Measurements from ENCODE around the gene NOC4L.
"Not testable (repeated sequence)": the region's sequence is repeated elsewhere in the genome, so short reads cannot be mapped to it uniquely, and the experiment has no call there.

Gene NOC4L

DNA sequence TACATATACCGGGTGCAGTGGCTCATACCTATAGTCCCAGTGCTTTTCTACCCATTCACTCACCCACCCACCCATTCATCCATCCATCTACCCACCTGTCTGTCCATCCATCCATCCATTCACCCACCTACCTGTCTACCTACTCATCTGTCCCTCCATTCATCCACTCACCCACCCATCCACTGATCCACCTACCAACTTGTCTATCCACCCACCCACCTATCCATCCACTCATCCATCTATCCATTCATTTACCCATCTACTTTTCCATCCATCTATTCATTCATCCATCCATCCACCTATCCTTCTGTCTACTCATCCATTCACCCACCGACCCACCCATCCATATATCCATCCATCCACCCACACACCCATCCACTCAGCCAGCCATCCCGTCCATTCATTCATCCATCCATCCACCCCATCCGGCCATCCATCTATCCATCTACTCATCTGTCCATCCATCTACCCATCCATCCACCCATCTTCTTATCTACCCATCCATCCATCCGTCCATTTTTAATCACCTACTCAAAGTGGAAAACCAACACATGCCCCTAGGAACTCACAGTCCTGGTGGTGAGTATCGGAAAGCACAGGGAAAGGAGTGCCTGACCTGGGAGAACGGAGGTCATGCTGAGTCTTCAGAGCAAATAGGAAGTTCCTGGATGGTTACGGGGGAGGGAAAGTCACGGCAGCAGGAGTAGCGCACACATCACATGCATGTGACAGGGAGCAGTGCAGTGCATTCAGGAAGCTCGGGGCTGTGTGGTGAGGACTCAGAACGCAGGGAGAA, 20.1 kb upstream of the NOC4L start:
- no peak for DNase-seq (ENCODE audit: low read depth, low spot score)

DNA sequence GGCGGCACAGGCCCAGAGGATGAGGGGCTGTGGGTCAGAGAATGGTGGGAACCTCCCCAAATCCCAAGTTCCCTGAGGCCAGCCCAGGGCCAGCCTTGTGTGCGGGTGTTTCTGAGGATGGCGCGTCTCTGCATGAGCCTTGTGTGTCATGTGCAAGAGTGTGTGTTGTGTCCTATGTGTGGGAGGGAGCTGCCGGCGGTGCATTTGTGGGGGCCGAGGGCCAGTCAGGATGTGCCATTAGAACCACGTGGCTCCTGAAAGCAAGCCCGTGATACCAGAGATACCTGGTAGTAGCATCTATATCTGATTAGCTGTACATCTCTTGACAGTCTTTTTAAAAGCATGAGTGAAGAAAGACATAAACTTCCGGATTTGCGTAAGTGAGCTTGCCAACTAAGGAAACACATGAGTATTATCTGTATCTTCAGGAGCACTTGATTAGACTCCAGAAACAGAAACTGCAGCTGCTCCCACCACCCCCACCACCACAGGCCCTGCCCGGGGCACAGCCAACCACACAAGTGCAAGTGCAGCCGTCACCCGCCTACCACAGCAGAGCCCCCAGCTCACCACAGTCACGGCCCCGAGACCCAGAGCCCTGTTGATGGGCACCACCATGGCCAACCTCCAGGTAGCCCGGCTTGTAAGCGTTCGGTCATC, 19.4 kb upstream of the NOC4L start:
- DNase-seq (ENCODE audit: low read depth, low spot score), result no peak

DNA sequence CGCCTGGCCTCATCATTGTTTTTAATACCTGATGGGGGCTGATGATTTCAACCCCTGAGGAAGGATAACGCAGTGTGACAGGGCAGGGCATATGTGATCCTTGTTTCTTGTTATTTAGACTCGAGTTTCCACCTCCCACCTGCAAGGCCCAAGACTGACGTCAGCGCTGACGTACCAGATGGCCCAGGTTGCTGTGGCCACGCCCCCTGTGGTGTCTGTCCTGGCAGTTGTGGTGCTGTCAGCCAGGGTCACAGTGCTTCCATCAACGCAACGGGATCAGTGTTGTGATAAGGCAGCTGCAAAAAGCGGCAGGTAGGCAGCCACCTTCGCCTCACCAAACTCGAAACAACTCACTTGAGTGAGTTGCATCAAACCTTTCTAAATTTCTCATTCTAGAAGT, 18.5 kb upstream of the NOC4L start:
- DNase-seq (ENCODE audit: low read depth, low spot score), result no peak

DNA sequence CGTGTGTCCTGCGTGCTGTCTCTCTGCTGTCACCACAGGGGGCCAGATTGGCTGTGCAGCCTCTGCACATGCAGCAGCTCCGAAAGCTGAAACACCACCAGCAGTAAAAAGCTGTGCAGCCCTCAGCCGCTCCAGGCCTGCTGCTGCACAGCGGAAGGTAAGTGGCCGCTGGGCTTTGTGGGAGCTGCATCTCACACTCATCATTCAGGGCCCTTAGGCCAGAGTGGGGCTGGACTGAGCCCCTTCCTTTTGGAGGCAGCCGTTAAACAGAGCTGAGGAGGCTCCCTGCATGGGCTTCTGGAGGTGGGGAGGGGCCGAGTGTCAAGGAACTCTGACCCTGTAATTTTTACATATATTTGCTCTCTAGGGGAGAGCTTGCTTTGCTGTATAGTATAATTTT, 17.2 kb upstream of the NOC4L start:
- DNase-seq (ENCODE audit: low read depth, low spot score), result no peak

DNA sequence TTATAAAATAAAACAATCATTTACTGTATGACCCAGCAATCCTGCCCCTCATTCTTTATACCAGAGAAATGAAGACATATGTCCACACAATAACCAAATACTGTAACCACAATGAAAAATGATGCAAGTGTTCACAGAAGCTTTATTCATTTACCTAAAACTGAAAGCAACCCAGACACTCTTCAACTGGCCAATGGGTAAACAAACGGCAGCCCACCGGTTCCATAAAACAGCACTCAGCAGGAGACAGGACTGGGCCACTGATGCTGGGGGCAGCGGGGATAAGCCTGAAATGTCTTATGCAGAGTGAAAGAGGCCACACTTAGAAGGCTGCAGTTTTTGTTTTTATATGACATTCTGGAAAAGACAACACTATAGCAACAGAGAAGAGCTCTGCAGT, 15.2 kb upstream of the NOC4L start:
- DNase-seq (ENCODE audit: low read depth, low spot score), result no peak

DNA sequence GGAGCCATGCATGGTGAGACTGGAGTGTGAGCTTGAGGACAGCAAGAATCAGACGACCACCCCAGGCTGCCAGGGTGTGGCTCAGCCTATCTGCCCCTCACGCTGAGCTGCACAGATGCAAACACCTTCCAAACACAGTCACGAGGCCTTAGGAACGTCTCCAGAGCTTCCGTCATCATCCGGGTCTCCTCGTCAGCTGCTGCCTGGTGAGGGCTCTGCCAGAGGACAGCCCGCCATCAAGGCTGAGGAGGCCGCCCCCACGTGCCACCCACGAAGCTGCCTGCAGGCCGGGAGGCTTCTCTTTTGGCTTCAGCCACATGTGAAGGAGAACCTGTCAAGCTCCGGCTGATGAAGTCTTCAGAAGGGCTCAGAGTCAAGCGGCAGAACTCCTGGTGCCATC, 13.6 kb upstream of the NOC4L start:
- DNase-seq (ENCODE audit: low read depth, low spot score), result no peak

DNA sequence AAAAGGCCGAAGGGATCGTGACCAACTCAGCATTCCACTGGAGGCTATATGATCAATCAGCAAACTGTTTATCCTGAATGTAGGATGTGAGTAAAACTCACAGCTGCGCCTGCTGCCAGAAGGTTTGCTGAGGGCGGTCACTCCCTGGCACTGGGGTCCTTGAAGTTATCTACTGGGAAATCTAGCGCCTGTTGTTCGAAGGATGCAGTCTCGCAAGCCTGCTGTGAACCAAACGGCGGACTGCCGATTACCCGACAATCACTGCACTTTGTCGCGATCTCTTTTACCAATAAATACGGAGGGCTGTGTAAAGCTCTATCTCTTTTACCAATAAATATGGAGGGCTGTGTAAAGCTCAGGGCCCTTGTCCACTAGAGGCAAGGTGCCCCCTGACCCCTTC, 13.0 kb upstream of the NOC4L start:
- DNase-seq (ENCODE audit: low read depth, low spot score), result no peak

DNA sequence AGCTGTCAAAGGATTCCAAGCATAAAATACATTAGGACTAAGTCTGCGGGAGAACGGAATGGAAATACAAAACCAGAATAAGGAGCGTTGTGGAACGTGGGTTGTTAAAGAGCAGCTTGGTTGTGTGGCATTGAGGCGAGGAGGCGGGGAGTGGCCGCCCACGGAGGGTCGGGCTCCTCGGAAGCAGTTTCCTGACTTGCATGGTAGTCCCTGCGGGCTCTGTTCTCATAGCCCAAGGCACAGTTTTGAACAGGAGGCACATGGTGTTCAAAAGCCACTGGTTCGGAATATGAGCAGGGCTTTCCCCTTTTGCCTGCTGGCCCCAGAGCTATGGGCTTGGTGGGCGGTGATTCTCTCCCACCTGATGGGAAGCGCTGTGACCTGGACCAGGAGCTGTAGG, 12.3 kb upstream of the NOC4L start:
- no peak for DNase-seq (ENCODE audit: low read depth, low spot score)

DNA sequence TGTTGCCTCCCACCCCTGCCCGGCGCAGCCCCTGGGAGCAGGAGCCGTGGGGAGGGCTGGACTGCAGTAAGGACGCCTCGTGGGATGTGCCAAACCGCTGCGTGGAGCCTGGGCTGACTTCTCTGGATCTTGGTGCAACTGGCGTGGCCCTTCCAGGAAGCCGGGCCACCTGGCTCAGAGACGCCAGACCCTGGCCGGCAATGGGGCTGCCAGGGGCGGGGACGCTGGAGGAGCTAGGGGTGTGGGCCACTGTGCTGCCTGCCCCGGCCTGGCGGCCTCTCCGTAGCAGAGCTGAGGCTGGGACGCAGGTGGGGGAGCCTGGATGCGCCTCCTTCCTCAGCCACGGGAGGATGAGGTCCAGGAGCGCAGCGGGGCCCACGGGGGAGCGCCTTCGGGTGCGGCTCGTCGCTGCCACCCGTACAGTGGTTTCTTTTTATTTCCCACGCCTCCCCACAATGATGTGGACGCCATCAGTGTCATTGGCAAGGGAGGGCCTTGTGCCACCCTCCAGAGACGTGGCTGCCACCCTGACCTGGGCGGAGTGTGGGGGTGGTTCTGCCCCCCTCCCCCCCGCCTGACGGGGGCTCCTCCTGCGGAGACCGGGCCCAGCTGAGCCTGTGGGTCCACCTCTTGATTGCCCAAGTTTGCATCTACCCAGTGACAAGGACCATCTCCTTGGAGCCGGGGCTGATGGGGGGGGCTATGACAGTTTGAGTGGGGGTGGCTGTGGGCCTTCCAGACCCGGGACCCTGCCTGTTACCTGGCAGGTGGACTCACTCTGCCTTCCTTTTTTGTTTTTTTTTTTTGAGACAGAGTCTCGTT, 11.4 kb upstream of the NOC4L start:
- no peak for DNase-seq (ENCODE audit: low read depth, low spot score)

DNA sequence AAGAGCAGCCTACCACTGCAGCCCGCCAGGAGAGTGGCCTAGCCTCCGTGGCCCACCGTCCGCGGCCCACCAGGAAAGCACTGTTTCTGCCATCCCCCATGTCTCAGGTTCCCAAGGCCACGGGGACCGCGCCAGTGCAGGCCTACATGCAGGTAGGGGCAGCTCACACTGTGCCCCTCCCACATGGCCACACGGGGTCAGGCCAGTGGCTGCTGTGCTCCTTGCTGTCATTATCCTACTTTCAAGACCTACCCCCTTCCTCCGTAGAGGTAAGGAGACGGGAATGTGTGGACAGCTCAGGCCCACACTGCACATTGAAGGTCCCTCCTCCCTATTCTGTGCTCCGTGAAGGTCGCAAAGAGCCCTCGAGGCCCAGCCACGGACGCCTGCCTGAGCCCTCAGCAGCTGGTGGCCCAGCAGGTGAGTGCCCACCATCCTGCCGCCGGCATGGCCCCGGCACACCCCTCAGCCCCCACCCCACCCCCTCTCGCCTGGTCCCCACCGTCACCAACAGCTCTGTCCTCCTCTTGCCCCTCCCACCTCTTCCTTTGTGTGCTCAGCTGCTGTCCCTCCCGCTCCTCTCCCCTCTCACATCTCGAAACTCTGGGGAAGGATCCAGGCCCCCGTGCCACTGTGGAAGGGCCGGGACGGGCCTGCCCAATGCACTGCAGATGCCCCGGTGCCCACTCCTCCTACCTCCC, 10.2 kb upstream of the NOC4L start:
- no peak for DNase-seq (ENCODE audit: low read depth, low spot score)

DNA sequence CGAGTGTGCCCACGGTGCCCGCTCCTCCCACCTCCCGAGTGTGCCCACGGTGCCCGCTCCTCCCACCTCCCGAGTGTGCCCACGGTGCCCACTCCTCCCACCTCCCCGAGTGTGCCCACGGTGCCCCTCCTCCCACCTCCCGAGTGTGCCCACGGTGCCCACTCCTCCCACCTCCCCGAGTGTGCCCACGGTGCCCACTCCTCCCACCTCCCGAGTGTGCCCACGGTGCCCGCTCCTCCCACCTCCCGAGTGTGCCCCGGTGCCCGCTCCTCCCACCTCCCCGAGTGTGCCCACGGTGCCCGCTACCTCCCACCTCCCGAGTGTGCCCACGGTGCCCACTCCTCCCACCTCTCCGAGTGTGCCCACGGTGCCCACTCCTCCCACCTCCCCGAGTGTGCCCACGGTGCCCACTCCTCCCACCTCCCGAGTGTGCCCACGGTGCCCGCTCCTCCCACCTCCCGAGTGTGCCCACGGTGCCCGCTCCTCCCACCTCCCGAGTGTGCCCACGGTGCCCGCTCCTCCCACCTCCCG, 9.5 kb upstream of the NOC4L start:
- DNase-seq (ENCODE audit: low read depth, low spot score), result not testable (repeated sequence)

DNA sequence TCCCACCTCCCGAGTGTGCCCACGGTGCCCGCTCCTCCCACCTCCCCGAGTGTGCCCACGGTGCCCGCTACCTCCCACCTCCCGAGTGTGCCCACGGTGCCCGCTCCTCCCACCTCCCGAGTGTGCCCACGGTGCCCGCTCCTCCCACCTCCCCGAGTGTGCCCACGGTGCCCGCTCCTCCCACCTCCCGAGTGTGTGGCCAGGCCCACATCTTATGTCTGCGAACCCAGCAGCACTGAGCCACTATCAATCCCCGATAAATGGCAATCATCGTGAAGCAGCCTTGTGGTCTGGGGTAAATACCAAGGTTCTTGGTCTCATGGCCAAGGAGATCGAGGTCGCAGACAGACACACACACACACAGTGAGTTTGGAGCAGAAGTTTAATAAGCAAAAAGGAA, 8.0 kb upstream of the NOC4L start:
- DNase-seq (ENCODE audit: low read depth, low spot score), result not testable (repeated sequence)

DNA sequence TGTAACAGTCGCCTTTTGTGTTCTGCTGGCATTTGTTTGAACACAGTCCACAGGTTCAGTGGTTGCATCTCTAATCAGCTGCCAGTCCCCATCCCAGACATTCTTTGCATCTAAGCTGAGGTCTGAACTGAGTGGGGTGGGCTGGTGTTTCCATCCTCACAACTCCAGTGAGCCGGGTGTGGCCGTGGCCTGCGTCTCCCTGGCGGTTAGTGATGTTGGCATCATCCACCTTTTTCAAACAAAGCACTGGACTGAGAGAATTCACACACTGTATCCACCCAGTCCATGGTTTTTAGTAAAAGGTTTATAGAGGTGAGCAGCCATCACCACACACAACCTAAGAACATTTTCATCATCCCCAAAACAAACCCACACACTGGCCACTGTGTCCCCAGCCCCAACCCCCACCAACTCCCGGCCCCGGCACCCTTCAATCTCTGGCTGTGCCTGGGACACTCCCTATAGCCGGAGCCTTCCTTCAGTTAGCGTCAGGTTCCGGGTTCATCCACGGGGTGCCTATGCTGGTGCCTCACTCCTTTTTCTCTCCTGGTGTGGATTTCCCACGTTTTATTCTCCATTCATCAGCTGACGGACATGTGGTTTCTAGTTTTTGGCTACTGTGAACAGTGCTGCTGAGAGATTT, 6.7 kb upstream of the NOC4L start:
- no peak for DNase-seq (ENCODE audit: low read depth, low spot score)

DNA sequence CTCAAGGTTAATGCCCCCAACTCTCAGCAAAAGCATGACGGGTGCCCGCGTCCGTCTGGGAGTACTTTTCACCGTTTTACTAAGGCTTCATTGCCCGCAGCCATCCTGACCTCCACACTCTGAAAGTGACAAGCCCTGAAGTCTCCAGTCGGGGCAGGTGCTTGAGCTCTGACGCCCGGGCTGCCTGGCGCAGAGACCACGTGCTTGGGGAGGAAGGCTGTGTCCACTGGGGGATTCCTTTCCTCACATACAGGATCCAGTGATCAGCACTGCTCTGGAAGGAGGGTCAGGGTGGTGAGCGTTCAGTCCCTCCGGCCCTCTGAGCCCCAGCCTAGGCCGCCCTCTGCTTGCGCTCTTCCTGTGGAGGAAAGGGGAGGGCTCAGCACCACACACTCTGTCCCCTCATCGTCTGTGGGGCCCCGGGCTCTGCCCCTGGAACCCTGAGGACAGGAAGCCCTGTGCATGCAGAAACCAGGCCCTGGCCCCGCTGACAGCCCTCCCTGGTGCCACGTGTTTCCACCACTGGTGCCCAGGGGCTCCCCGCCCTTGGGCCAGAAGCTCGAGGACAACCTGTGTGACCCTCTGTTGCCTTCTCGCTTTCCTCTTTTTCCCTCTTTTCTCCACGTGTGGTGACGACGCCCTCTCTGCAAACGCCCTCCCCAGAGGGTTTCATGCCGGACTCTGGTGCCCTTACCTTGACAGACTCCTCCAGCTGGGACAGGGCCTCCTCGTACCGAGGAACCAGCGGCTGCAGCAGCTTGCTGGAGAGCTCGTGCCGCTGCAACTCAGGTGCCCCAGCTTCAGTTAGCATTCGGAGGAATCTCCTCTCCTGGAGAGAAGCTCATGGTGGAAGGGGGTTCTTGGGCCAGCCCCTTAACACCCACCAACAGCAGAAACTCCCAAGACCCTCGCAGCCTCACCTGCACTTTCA, 5.1 kb upstream of the NOC4L start:
- DNase-seq (ENCODE audit: low read depth, low spot score), result no peak

DNA sequence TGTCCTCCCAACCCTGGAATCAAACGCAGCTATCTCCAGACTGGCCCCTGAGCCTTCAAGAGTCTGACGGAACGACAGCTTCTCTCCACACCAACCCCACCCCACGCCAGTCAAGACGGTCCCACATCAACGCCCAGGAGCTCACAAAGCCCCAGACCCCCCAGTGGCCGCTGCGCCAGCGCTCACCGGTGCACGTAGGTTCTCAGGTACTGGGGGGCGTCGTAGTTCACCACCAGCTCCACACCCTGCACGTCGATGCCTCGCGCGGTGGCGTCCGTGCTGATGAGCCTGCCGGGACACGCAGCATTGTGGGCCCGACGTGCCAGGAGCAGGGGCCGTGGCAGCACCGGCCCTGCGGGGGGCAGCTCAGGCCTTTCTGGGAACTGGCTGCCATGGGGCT, 4.3 kb upstream of the NOC4L start:
- DNase-seq (ENCODE audit: low read depth, low spot score), result no peak

DNA sequence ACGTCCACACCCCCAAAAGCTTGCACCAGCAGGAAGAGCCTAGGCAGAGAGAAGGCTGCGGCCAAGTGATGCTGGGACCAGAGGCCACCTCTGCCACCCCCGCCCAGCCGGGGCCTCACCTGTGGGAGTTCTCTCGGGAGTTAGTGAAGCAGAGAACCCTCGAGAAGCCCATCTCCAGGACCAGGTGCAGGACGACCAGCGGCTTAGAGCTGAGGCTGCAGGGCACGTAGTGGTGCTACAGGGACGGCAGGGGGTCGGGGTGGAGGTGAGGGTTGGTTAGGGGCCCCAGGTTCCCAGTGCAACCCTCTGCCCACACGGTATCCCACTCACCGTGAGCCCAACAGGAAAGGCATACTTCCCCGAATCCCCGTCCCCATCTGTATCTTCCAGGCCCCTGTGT, 3.8 kb upstream of the NOC4L start:
- DNase-seq (ENCODE audit: low read depth, low spot score), result no peak

DNA sequence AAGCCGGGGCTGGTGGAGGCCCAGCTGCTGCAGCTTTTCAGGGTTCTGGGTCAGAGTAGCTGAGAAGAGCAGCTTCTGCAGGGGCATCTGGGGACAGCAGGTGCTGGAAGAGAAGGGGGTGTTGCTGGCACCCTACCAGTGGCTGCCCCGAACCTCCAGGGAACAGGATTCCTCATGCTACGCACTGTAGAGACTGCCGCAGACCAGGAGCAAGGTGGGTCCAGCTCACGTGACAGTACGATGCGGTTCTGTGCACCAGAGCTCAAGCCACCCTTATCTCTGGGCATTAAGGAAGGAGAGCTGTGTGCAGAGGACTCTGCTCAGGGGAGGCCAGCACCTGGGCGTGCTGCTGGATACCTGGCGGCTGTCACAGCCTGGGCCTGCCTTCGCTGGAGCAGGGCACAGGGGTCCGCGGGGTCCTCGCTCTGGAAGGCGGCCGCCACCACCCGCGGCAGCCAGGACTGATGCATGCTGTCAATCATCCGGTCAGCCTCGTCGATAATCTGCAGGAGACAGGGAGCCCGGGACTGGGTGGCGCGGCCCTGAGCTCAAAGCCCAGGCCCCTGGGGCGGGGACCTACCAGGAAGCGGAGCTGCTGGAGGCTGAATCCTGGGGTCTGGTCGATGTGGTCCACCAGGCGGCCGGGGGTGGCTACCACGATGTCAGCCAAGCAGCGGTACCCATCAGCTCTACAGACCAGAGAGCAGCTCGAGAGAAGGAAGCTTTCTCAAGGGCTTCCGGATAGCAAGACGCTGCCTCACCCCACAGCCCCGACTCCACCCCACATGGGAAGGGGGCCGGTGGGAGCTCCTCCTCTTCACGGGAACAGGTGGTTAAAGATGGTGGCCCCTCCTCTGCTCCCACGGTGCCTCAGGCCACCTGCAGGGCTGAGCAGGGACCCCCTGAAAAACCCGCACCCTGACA, 3.1 kb upstream of the NOC4L start:
- DNase-seq (ENCODE audit: low read depth, low spot score), result no peak

DNA sequence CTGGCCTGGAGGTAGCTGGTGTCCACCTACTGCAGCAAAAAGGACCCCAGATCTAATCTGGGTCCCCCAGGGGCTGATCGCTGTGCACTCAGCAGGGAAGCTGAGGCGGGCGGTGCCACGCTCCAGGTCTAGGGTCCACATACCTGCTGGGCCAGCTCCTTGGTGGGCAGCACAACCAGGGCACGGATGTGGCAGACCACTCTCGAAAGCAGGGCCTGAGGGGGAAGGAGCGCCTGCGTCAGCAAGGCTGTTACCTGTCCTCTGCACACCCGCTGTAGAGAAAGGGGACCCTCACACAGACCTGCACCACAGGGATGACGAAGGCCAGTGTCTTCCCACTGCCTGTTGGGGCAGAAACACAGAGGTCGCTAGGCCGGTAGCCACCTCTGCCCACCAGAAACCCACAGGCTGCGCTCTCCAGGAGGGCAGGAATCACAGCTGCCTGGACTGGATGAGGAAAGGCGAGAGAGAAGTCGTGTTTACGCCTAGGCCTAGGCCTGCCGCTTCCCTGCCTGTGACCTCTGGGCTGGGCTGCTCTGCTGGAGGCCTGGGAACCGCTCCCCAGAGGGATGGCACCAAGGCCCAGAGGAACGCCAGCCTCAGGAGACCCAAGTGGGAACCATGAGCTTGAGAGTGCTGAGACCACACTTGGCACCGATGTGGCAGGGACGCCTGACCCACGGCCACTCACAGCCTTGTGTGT, 2.1 kb upstream of the NOC4L start:
- no peak for DNase-seq (ENCODE audit: low read depth, low spot score)
